Erythroblast (primary cell): ENCODE data around the gene WIPF2.

Source experiments
- GATA1 ChIP-seq: IDR thresholded peaks from 2 replicates; pipeline ENCODE4 v1.6.1; 2011; ENCODE audit warnings: low read depth, mild to moderate bottlenecking, control low read depth, low read length, moderate library complexity
- POLR2A ChIP-seq: IDR thresholded peaks from 2 replicates; pipeline ENCODE4 v1.6.1; 2011; ENCODE audit warnings: mild to moderate bottlenecking, low read length

- no peak for TF ChIP-seq POLR2A
- no peak for TF ChIP-seq GATA1
Observed at GRCh38 chr17:40181205-40181604, 37.9 kb upstream of the WIPF2 start.
